GM12874 (cell line): ENCODE results near the gene LRRC25.

Source experiments
- CTCF ChIP-seq: IDR thresholded peaks from 2 replicates; pipeline ENCODE4 v1.5.1; 2011; ENCODE audit warnings: low read depth, mild to moderate bottlenecking, control low read depth, low read length, moderate library complexity; ENCODE audit not compliant: insufficient read depth

Gene LRRC25

GRCh38 chr19:18439025-18439909 is 41.8 kb upstream of the LRRC25 start:
- no peak for TF ChIP-seq CTCF

- no peak for TF ChIP-seq CTCF
Observed at GRCh38 chr19:18438331-18439024, 41.1 kb upstream of the LRRC25 start.

- no peak for TF ChIP-seq CTCF
Observed at GRCh38 chr19:18437491-18438330, 40.3 kb upstream of the LRRC25 start, which contains the start of gene ISYNA1. Gene ISYNA1, minus strand, starts transcription at chr19:18438133. Its CDS starts 154 bp downstream, at chr19:18437979.

GRCh38 chr19:18436671-18437490 is 39.5 kb upstream of the LRRC25 start:
- TF ChIP-seq CTCF, result 0 out of 2 replicates have a peak, but pooled peaks have one; percentile 3

- no peak for TF ChIP-seq CTCF
Observed at GRCh38 chr19:18435842-18436670, 38.6 kb upstream of the LRRC25 start.

GRCh38 chr19:18435178-18435841 is 37.9 kb upstream of the LRRC25 start:
- no peak for TF ChIP-seq CTCF
